Type B pancreatic cell (in vitro differentiated cells): ENCODE data around the gene GAGE10. TPM values are rescaled to one million over a fixed set of nuclear protein-coding genes. Genes with fewer than 3 reads are reported as not detected.
A peak's percentile ranks its signal among the peaks of the same experiment; 100 is the strongest.
"Not testable (repeated sequence)": the region's sequence is repeated elsewhere in the genome, so short reads cannot be mapped to it uniquely, and the experiment has no call there.

ENCODE experiments used
- DNase-seq: peaks from one replicate; pipeline ENCODE4 v3.0.0; 2021; ENCODE audit warnings: mixed read lengths; ENCODE audit not compliant: unreplicated experiment; ENCODE audit errors: extremely low spot score
- H3K27ac Mint-ChIP-seq: 2 replicates; pipeline ENCODE4 v1.8.0; 2021; ENCODE audit warnings: mild to moderate bottlenecking, mixed read lengths
- H3K27me3 Mint-ChIP-seq: 2 replicates; pipeline ENCODE4 v1.8.0; 2021; ENCODE audit warnings: mixed read lengths
- H3K36me3 Mint-ChIP-seq: 2 replicates; pipeline ENCODE4 v1.8.0; 2021; ENCODE audit warnings: mixed read lengths
- H3K4me1 Mint-ChIP-seq: one replicate; pipeline ENCODE4 v1.8.0; 2021; ENCODE audit warnings: mixed read lengths; ENCODE audit not compliant: unreplicated experiment
- H3K4me3 Mint-ChIP-seq: 2 replicates; pipeline ENCODE4 v1.8.0; 2021; ENCODE audit warnings: mild to moderate bottlenecking, mixed read lengths
- H3K9me3 Mint-ChIP-seq: 2 replicates; pipeline ENCODE4 v1.8.0; 2021; ENCODE audit warnings: mixed read lengths
- CTCF ChIP-seq: fragments of 200-600 bp; sonication (generic); conservative IDR thresholded peaks from 2 replicates; pipeline ENCODE4 v1.5.0; 2021; ENCODE audit warnings: antibody characterized with exemption, mild to moderate bottlenecking
- total RNA-seq: library from RNA; stranded (reverse); gene quantifications from 2 replicates; pipeline ENCODE4 v1.2.1, GENCODE V29; 2021; ENCODE audit warnings: low replicate concordance

Gene GAGE10
- total RNA-seq, 1 donor from 2014 or later, result not detected

DNA sequence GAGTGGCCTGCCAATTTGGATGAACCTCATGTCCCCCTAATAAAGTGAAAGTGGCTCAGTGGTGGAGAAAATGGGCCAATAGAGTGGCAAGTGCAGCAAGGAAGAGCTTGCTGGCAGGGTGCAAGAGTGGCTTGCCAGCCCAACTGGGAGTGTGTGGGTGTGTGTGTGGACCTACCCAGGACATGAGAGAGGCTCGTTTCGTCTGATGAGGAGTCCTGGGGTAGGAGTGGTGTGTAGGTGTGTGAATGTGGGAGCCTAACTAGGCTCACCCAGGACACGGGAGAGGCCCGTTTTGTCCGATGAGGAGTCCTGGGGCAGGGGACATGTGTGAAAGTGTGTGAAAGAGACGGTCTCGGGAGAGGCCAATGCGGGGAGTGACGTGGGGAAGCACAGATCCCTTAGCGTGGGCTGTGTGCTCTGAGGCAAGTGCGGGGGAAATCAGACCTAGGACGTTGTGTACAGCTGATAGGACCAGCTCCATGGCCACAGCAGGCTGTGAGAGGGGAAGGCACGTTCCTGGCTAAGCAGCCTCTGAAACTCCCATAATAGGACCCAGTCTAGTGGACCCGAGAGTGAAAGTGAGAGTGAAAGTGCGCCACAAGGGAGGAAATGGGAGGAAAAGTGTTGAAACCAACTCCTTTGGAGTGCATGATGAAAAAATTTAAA lies 5.3 kb downstream of the GAGE10 start:
- H3K4me1 Mint-ChIP-seq, result peaks cover 8% of the 10 kb centered on the region
- H3K4me3 Mint-ChIP-seq, result peak overlapping the region; percentile 68
- no peaks in the 10 kb centered on the region for H3K27me3 Mint-ChIP-seq
- H3K36me3 Mint-ChIP-seq, result no peaks in the 10 kb centered on the region
- H3K9me3 Mint-ChIP-seq, result no peaks in the 10 kb centered on the region
- DNase-seq, result no peak
- H3K27ac Mint-ChIP-seq, result peak overlapping the region; percentile 91
- no peak for TF ChIP-seq CTCF

DNA sequence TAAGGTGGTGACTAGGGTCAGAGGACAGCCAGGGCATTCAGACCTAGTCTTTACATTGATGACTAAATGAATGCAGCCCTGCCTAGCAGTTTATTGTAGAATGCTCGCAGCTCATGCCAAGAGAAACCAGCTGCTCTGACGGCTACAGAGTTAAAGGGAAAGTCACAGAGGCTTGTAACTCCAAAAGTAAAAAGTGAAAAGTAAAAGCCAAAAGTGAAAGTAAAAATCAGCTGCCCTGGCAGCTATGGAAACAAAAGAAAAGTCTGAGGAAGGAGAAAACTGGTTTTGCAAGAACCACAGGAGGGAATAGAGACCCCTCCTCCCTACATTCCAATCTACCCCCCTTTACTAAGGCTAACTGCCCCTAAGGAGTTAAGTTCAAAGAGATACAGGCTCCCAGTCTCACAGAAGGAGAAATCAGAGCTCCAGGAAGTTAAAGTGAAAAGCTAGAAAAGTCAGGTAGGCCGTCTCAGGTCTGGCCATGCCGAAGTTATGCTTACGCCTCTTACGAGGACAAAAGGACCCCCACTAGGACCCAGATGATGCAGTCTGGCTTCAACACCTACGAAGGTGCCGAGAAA lies 6.0 kb downstream of the GAGE10 start:
- no peaks in the 10 kb centered on the region for H3K36me3 Mint-ChIP-seq
- H3K9me3 Mint-ChIP-seq, result no peaks in the 10 kb centered on the region
- H3K4me1 Mint-ChIP-seq, result peaks cover 8% of the 10 kb centered on the region
- no peak for TF ChIP-seq CTCF
- H3K4me3 Mint-ChIP-seq, result peak overlapping the region; percentile 68
- H3K27ac Mint-ChIP-seq, result peak overlapping the region; percentile 91
- DNase-seq, result no peak
- H3K27me3 Mint-ChIP-seq, result no peaks in the 10 kb centered on the region

- Mint-ChIP-seq H3K9me3 (no peaks in the 10 kb centered on the region), H3K27ac (peak overlapping the region; percentile 91), H3K4me3 (no peak overlapping the region), H3K36me3 (no peaks in the 10 kb centered on the region), H3K4me1 (peaks cover 8% of the 10 kb centered on the region), H3K27me3 (no peaks in the 10 kb centered on the region)
- no peak for DNase-seq
- TF ChIP-seq CTCF, result no peak
Observed at GRCh38 chrX:49310371-49310770, 6.9 kb downstream of the GAGE10 start.

DNA sequence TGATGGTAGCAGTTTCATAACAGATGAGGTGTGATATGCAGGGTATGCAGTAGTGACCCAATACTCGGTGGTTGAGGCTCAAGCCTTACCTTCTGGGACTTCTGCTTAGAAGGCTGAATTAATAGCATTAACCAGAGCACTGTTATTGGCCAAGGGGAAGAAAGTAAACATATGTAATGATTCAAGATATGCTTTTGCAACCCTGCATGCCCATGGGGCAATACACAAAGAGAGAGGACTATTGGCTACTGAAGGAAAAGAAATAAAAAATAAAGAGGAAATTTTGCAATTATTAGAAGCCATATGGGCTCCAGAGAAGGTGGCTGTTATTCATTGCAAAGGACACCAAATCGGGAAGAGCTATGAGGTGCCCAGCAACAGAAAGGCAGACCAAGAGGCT lies 8.7 kb downstream of the GAGE10 start:
- peaks cover 8% of the 10 kb centered on the region for H3K4me1 Mint-ChIP-seq
- DNase-seq, result no peak
- no peak overlapping the region for H3K27ac Mint-ChIP-seq
- no peaks in the 10 kb centered on the region for H3K27me3 Mint-ChIP-seq
- no peak for TF ChIP-seq CTCF
- no peak overlapping the region for H3K4me3 Mint-ChIP-seq
- H3K9me3 Mint-ChIP-seq, result no peaks in the 10 kb centered on the region
- H3K36me3 Mint-ChIP-seq, result no peaks in the 10 kb centered on the region

- H3K4me3 Mint-ChIP-seq, result no peak overlapping the region
- TF ChIP-seq CTCF, result no peak
- H3K27ac Mint-ChIP-seq, result no peak overlapping the region
- no peaks in the 10 kb centered on the region for H3K27me3 Mint-ChIP-seq
- no peaks in the 10 kb centered on the region for H3K36me3 Mint-ChIP-seq
- H3K9me3 Mint-ChIP-seq, result no peaks in the 10 kb centered on the region
- DNase-seq, result no peak
- H3K4me1 Mint-ChIP-seq, result no peaks in the 10 kb centered on the region
Observed at GRCh38 chrX:49316085-49316484, 12.6 kb downstream of the GAGE10 start.

DNA sequence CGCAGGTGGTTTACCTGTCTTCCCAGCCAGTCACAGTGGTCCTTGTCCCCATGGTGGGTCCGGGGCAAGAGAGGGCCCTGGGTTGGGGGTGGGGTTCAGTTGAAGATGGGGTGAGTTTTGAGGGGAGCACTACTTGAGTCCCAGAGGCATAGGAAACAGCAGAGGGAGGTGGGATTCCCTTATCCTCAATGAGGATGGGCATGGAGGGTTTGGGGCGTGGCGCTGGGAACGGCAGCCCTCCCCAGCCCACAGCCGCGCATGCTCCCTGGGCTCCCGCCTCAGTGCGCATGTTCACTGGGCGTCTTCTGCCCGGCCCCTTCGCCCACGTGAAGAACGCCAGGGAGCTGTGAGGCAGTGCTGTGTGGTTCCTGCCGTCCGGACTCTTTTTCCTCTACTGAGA lies 18.3 kb downstream of the GAGE10 start, which contains the start of gene GAGE12J:
GAGE12J (plus strand) TSS at position 301 of the 400 bp plus-strand sequence. CDS start 1,157 bp downstream, outside the sequence.
- not testable (repeated sequence) for H3K36me3 Mint-ChIP-seq, H3K4me3 Mint-ChIP-seq, DNase-seq, H3K27me3 Mint-ChIP-seq, H3K27ac Mint-ChIP-seq, H3K9me3 Mint-ChIP-seq, H3K4me1 Mint-ChIP-seq

- not testable (repeated sequence) for DNase-seq, H3K9me3 Mint-ChIP-seq, H3K4me1 Mint-ChIP-seq, H3K4me3 Mint-ChIP-seq, H3K27me3 Mint-ChIP-seq, H3K36me3 Mint-ChIP-seq, H3K27ac Mint-ChIP-seq
Observed at GRCh38 chrX:49322266-49322665, 18.8 kb downstream of the GAGE10 start.

DNA sequence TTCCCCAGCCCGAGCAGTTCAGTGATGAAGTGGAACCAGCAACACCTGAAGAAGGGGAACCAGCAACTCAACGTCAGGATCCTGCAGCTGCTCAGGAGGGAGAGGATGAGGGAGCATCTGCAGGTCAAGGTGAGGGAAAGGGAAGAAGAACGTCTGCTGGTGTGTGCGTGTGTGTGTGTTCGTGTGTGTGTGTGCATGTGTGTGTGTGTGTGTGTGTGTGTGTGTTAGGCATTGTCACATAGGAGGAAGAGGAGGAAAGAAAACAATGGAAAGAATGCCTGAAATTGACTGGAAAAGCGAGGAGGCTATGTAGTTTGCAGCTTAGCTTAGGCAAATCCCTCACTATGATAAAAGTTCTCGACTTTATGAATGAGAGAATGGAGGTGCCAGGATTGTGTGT lies 20.3 kb downstream of the GAGE10 start:
- H3K36me3 Mint-ChIP-seq, DNase-seq, H3K9me3 Mint-ChIP-seq, H3K4me3 Mint-ChIP-seq, H3K27ac Mint-ChIP-seq, H3K4me1 Mint-ChIP-seq, H3K27me3 Mint-ChIP-seq: not testable (repeated sequence)

DNA sequence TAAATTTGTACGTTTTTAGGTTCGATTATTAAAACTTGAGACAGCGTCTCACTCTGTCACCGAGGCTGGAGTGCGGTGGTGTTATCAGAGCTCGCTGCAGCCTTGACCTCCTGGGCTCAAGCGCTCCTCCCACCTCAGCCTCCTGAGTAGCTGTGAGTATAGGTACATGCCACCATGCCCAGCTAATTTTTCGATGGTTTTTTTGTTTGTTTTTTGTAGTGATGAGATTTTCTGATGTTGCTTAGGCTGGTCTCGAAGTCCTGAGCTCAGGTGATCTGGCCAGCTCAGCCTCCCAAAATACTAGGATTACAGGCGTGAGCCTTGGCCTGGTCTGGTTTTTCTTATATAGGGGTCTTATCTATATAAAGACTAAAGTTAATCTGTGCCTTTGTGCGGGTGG lies 27.0 kb downstream of the GAGE10 start:
- DNase-seq, H3K27me3 Mint-ChIP-seq, H3K4me3 Mint-ChIP-seq, H3K4me1 Mint-ChIP-seq, H3K27ac Mint-ChIP-seq, H3K36me3 Mint-ChIP-seq, H3K9me3 Mint-ChIP-seq: not testable (repeated sequence)
